ENCODE measurements around the gene CREB1.

- TF ChIP-seq CTCF (IDR thresholded peaks at IDR 0.05) (no peak), POLR2A (IDR thresholded peaks at IDR 0.05) (no peak)
These were observed 114.1 kb downstream of the CREB1 start for GRCh38 chr2:207643892-207644291.

All from thyroid gland (tissue), 4 donors.